ENCODE data around the gene GFOD2. TPM values are rescaled to one million over a fixed set of nuclear protein-coding genes. Genes with fewer than 3 reads are reported as not detected.

GFOD2 gene
- total RNA-seq, 1 experiment from 2014 or later, result 23.9 TPM

DNA sequence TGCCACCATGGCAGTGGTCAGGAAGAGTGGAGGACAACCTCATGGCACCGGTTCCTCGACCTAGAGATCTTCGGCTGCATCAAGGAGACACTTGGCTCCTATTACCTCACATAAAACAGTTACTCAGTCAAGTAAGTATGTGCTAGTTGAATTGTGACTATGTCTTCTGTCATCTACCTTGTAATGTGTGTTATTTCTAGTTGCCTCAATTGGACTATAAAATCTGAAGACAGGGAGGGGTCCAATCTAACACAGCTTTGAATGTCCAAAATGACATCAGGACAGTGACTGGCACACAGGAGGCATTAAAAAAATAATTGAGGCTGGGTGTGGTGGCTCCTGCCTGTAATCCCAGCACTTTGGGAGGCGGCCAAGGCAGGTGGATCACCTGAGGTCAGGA, 35.3 kb downstream of the GFOD2 start:
- H3K4me3 Mint-ChIP-seq (ENCODE audit: low read depth, unreplicated experiment), result no peak overlapping the region
- no peaks in the 10 kb centered on the region for H3K27me3 Mint-ChIP-seq (ENCODE audit: unreplicated experiment)
- intact Hi-C loops (cut with micrococcal nuclease; ENCODE audit: unreplicated experiment), result no loop called here
- CTCF ChIA-PET, result interaction anchor here (0.6 kb wide), 1 partner anchor 208 kb away, joined by 4 read pairs; no protein-coding TSS in a partner anchor
- H3K4me1 Mint-ChIP-seq (ENCODE audit: low read depth, unreplicated experiment), result no peaks in the 10 kb centered on the region
- H3K9me3 Mint-ChIP-seq (ENCODE audit: low read depth, unreplicated experiment), result no peaks in the 10 kb centered on the region
- no peak for TF ChIP-seq CTCF (IDR thresholded peaks at IDR 0.05; ENCODE audit: unreplicated experiment)
- no TSS peak for BruUV-seq (replicated peaks)
- H3K36me3 Mint-ChIP-seq (ENCODE audit: insufficient read depth, unreplicated experiment), result peaks cover 9% of the 10 kb centered on the region
- no peak overlapping the region for H3K27ac Mint-ChIP-seq (ENCODE audit: unreplicated experiment)
- DNase-seq, result no peak

GRCh38 chr16:67679935-67680897, 38.9 kb downstream of the GFOD2 start:
- H3K4me3 Mint-ChIP-seq (ENCODE audit: low read depth, unreplicated experiment), result no peak overlapping the region
- H3K9me3 Mint-ChIP-seq (ENCODE audit: low read depth, unreplicated experiment), result no peaks in the 10 kb centered on the region
- no peaks in the 10 kb centered on the region for H3K27me3 Mint-ChIP-seq (ENCODE audit: unreplicated experiment)
- no peak overlapping the region for H3K27ac Mint-ChIP-seq (ENCODE audit: unreplicated experiment)
- H3K4me1 Mint-ChIP-seq (ENCODE audit: low read depth, unreplicated experiment), result no peaks in the 10 kb centered on the region
- intact Hi-C loops (cut with micrococcal nuclease; ENCODE audit: unreplicated experiment), result no loop called here
- peaks cover 6% of the 10 kb centered on the region for H3K36me3 Mint-ChIP-seq (ENCODE audit: insufficient read depth, unreplicated experiment)
- no TSS peak for BruUV-seq (replicated peaks)
- no peak for DNase-seq
- no peak for TF ChIP-seq CTCF (IDR thresholded peaks at IDR 0.05; ENCODE audit: unreplicated experiment)
- CTCF ChIA-PET, result interaction anchor here (1.0 kb wide), 1 partner anchor 20 kb away, joined by 4 read pairs; the partner anchor contains the start of gene ACD

GRCh38 chr16:67678354-67679023, 40.6 kb downstream of the GFOD2 start:
- Mint-ChIP-seq H3K9me3 (ENCODE audit: low read depth, unreplicated experiment) (no peaks in the 10 kb centered on the region), H3K27me3 (ENCODE audit: unreplicated experiment) (no peaks in the 10 kb centered on the region), H3K4me1 (ENCODE audit: low read depth, unreplicated experiment) (peaks cover 10% of the 10 kb centered on the region), H3K27ac (ENCODE audit: unreplicated experiment) (no peak overlapping the region), H3K36me3 (ENCODE audit: insufficient read depth, unreplicated experiment) (peaks cover 19% of the 10 kb centered on the region), H3K4me3 (ENCODE audit: low read depth, unreplicated experiment) (no peak overlapping the region)
- intact Hi-C loops (cut with micrococcal nuclease; ENCODE audit: unreplicated experiment), result no loop called here
- no peak for DNase-seq
- no peak for TF ChIP-seq CTCF (IDR thresholded peaks at IDR 0.05; ENCODE audit: unreplicated experiment)
- no TSS peak for BruUV-seq (replicated peaks)
- CTCF ChIA-PET, result interaction anchor here (0.5 kb wide), 1 partner anchor 142 kb away, joined by 3 read pairs; no protein-coding TSS in a partner anchor

- CTCF ChIA-PET, result no interaction called here
- DNase-seq, result no peak
- peaks cover 19% of the 10 kb centered on the region for H3K36me3 Mint-ChIP-seq (ENCODE audit: insufficient read depth, unreplicated experiment)
- H3K9me3 Mint-ChIP-seq (ENCODE audit: low read depth, unreplicated experiment), result no peaks in the 10 kb centered on the region
- no peak overlapping the region for H3K4me3 Mint-ChIP-seq (ENCODE audit: low read depth, unreplicated experiment)
- no TSS peak for BruUV-seq (replicated peaks)
- H3K27me3 Mint-ChIP-seq (ENCODE audit: unreplicated experiment), result no peaks in the 10 kb centered on the region
- H3K27ac Mint-ChIP-seq (ENCODE audit: unreplicated experiment), result no peak overlapping the region
- H3K4me1 Mint-ChIP-seq (ENCODE audit: low read depth, unreplicated experiment), result peaks cover 13% of the 10 kb centered on the region
- intact Hi-C loops (cut with micrococcal nuclease; ENCODE audit: unreplicated experiment), result no loop called here
- TF ChIP-seq CTCF (IDR thresholded peaks at IDR 0.05; ENCODE audit: unreplicated experiment), result no peak
These were observed 41.4 kb downstream of the GFOD2 start for GRCh38 chr16:67677712-67678111.
